Measurements from ENCODE around the gene TAPBPL. TPM values are rescaled to one million over a fixed set of nuclear protein-coding genes. Genes with fewer than 3 reads are reported as not detected.
A peak's percentile ranks its signal among the peaks of the same experiment; 100 is the strongest.

The TAPBPL gene
- total and polyA plus RNA-seq, 2 of the 13 experiments (the other 11 are each of a cell fraction or from before 2014, with no cell fraction given) = 10.0 to 14.5 TPM

DNA sequence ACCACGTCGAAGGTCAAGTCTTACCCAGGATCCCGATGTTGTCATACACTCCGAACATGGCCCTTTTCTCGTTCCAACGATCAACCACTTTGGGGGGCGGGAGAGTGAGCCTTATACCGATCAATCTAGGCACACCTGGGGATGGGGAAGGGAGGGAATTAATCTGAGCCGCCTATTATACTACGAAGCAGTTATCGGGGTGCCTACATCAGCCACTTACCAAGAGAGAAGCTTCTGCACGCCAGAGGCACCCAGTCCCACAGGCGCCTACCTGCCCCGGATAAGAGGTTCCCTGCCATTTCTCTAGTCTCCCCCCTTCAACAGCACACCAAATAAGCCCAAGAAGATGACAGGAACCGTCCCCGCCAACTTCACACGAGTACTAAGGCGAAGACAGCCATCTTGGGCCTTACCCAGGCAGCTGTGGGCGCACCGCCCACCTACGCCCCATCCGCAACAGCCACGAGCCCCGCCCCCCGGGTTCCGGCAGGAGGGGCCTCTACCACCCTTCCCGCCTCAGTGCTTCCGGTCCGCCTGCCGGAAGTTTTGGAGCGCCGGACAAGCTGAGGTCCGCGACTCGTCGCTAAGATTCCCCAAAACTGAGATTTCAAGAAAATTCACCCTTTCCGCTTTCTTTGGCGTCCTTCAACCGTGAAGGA lies 41.1 kb downstream of the TAPBPL start, which contains the start of gene MRPL51 (continued):
- TF ChIP-seq, protein P1, sequence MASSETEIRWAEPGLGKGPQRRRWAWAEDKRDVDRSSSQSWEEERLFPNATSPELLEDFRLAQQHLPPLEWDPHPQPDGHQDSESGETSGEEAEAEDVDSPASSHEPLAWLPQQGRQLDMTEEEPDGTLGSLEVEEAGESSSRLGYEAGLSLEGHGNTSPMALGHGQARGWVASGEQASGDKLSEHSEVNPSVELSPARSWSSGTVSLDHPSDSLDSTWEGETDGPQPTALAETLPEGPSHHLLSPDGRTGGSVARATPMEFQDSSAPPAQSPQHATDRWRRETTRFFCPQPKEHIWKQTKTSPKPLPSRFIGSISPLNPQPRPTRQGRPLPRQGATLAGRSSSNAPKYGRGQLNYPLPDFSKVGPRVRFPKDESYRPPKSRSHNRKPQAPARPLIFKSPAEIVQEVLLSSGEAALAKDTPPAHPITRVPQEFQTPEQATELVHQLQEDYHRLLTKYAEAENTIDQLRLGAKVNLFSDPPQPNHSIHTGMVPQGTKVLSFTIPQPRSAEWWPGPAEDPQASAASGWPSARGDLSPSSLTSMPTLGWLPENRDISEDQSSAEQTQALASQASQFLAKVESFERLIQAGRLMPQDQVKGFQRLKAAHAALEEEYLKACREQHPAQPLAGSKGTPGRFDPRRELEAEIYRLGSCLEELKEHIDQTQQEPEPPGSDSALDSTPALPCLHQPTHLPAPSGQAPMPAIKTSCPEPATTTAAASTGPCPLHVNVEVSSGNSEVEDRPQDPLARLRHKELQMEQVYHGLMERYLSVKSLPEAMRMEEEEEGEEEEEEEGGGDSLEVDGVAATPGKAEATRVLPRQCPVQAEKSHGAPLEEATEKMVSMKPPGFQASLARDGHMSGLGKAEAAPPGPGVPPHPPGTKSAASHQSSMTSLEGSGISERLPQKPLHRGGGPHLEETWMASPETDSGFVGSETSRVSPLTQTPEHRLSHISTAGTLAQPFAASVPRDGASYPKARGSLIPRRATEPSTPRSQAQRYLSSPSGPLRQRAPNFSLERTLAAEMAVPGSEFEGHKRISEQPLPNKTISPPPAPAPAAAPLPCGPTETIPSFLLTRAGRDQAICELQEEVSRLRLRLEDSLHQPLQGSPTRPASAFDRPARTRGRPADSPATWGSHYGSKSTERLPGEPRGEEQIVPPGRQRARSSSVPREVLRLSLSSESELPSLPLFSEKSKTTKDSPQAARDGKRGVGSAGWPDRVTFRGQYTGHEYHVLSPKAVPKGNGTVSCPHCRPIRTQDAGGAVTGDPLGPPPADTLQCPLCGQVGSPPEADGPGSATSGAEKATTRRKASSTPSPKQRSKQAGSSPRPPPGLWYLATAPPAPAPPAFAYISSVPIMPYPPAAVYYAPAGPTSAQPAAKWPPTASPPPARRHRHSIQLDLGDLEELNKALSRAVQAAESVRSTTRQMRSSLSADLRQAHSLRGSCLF (CRISPR knock-in tag; IDR thresholded peaks at IDR 0.05; ENCODE audit: borderline replicate concordance) = no peak
- TF ChIP-seq HOXA9 (CRISPR knock-in tag; IDR thresholded peaks at IDR 0.05; ENCODE audit: borderline replicate concordance) (no peak), ZNF644 (CRISPR knock-in tag; IDR thresholded peaks at IDR 0.05; ENCODE audit: low read depth) (no peak), ZNF331 (CRISPR knock-in tag; IDR thresholded peaks at IDR 0.05) (0 out of 2 replicates have a peak, but pooled peaks have one; percentile 8), ZNF589 (CRISPR knock-in tag; conservative IDR thresholded peaks at IDR 0.05) (no peak), ZNF572 (CRISPR knock-in tag; IDR thresholded peaks at IDR 0.05) (peak; percentile 53; the same call in 1 of the 2 replicates), RBAK (CRISPR knock-in tag; IDR thresholded peaks at IDR 0.05) (no peak), EHMT2 (IDR thresholded peaks at IDR 0.05; ENCODE audit: borderline replicate concordance, low read depth, low read length) (no peak), MAF1 (CRISPR knock-in tag; IDR thresholded peaks at IDR 0.05; ENCODE audit: borderline replicate concordance) (no peak), KMT2A (CRISPR knock-in tag; IDR thresholded peaks at IDR 0.05) (peak; percentile 81; the same call in 1 of the 2 replicates), ZNF781 (CRISPR knock-in tag; IDR thresholded peaks at IDR 0.05; ENCODE audit: borderline replicate concordance, not compliant biosample characterization) (peak; percentile 22), BRCA1 (CRISPR knock-in tag; IDR thresholded peaks at IDR 0.05) (no peak), ELF3 (CRISPR knock-in tag; IDR thresholded peaks at IDR 0.05) (peak; percentile 65), NAIF1 (CRISPR knock-in tag; IDR thresholded peaks at IDR 0.05; ENCODE audit: borderline replicate concordance) (no peak), SMARCC2 (IDR thresholded peaks at IDR 0.05) (no peak)
- TF ChIP-seq, protein P2, sequence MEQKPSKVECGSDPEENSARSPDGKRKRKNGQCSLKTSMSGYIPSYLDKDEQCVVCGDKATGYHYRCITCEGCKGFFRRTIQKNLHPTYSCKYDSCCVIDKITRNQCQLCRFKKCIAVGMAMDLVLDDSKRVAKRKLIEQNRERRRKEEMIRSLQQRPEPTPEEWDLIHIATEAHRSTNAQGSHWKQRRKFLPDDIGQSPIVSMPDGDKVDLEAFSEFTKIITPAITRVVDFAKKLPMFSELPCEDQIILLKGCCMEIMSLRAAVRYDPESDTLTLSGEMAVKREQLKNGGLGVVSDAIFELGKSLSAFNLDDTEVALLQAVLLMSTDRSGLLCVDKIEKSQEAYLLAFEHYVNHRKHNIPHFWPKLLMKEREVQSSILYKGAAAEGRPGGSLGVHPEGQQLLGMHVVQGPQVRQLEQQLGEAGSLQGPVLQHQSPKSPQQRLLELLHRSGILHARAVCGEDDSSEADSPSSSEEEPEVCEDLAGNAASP (CRISPR knock-in tag; IDR thresholded peaks at IDR 0.05; ENCODE audit: borderline replicate concordance) = 0 out of 2 replicates have a peak, but pooled peaks have one; percentile 15
- TF ChIP-seq, protein P3, sequence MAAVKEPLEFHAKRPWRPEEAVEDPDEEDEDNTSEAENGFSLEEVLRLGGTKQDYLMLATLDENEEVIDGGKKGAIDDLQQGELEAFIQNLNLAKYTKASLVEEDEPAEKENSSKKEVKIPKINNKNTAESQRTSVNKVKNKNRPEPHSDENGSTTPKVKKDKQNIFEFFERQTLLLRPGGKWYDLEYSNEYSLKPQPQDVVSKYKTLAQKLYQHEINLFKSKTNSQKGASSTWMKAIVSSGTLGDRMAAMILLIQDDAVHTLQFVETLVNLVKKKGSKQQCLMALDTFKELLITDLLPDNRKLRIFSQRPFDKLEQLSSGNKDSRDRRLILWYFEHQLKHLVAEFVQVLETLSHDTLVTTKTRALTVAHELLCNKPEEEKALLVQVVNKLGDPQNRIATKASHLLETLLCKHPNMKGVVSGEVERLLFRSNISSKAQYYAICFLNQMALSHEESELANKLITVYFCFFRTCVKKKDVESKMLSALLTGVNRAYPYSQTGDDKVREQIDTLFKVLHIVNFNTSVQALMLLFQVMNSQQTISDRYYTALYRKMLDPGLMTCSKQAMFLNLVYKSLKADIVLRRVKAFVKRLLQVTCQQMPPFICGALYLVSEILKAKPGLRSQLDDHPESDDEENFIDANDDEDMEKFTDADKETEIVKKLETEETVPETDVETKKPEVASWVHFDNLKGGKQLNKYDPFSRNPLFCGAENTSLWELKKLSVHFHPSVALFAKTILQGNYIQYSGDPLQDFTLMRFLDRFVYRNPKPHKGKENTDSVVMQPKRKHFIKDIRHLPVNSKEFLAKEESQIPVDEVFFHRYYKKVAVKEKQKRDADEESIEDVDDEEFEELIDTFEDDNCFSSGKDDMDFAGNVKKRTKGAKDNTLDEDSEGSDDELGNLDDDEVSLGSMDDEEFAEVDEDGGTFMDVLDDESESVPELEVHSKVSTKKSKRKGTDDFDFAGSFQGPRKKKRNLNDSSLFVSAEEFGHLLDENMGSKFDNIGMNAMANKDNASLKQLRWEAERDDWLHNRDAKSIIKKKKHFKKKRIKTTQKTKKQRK (IDR thresholded peaks at IDR 0.05; ENCODE audit: low read length) = no peak
- TF ChIP-seq, protein P4, sequence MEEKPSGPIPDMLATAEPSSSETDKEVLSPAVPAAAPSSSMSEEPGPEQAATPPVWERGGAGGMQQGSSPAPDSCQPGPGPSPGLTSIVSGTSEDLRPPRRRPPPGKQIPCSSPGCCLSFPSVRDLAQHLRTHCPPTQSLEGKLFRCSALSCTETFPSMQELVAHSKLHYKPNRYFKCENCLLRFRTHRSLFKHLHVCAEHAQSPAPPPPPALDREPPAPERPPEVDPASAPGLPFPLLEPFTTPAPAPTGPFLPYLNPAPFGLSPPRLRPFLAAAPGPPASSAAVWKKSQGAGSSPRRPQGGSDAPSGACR (CRISPR knock-in tag; IDR thresholded peaks at IDR 0.05) = peak; percentile 62; the same call in 1 of the 2 replicates
- TF ChIP-seq, protein P5, sequence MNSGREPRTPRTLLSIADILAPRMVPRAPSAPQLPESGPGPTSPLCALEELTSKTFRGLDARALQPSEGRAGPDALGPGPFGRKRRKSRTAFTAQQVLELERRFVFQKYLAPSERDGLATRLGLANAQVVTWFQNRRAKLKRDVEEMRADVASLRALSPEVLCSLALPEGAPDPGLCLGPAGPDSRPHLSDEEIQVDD (CRISPR knock-in tag; IDR thresholded peaks at IDR 0.05; ENCODE audit: borderline replicate concordance) = peak; percentile 40; the same call in 1 of the 2 replicates

Data from HepG2 (cell line).